Effector memory CD4-positive, alpha-beta T cell (primary cell): ENCODE data around the gene CETN2.

ENCODE experiments used
- DNase-seq, 3 donors: peaks; one replicate each; pipeline ENCODE4 v3.0.0-alpha.2; 2020
- H3K27ac ChIP-seq: 2 replicates; pipeline ENCODE4 v1.7.0; 2013; ENCODE audit warnings: mild to moderate bottlenecking, low read length, moderate library complexity; ENCODE audit not compliant: insufficient read depth, poor library complexity, severe bottlenecking
- H3K27me3 ChIP-seq: replicated peaks from 2 replicates; pipeline ENCODE4 v1.7.0; 2013; ENCODE audit warnings: mild to moderate bottlenecking, low read length; ENCODE audit not compliant: insufficient read depth, control insufficient read depth, poor library complexity, severe bottlenecking
- H3K36me3 ChIP-seq: 2 replicates; pipeline ENCODE4 v1.7.0; 2013; ENCODE audit warnings: mild to moderate bottlenecking, low read length, moderate library complexity; ENCODE audit not compliant: control insufficient read depth, insufficient read depth
- H3K4me1 ChIP-seq: 2 replicates; pipeline ENCODE4 v1.7.0; 2013; ENCODE audit warnings: low read length, mild to moderate bottlenecking; ENCODE audit not compliant: control insufficient read depth, insufficient read depth, poor library complexity, severe bottlenecking
- H3K4me3 ChIP-seq: 2 replicates; pipeline ENCODE4 v1.7.0; 2013; ENCODE audit warnings: low read length, low read depth, mild to moderate bottlenecking; ENCODE audit not compliant: insufficient read depth, poor library complexity, severe bottlenecking
- H3K9me3 ChIP-seq: 2 replicates; pipeline ENCODE4 v1.7.0; 2013; ENCODE audit warnings: mild to moderate bottlenecking, low read length, moderate library complexity; ENCODE audit not compliant: control insufficient read depth

The CETN2 gene

DNA sequence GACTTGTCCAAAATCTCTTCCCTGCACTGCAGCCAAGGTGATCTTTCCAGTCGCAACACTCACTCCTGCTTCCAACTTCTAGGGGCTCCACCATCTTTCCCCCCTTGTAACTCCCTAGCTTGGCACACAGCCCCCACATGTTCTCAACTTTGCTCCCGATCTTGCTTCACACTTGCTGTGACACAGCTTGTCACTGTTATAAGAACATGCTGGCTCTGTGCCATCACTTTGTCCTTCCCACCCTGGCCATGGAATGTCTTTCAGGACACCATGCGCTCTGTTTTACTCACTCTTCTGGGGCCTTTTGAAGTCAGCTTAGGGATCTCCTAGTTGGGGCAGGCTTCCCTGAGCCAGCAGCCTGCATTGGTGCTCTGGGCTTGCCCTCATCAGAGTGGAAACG lies 2.8 kb upstream of the CETN2 start:
- Histone ChIP-seq H3K36me3 (no peaks in the 10 kb centered on the region), H3K4me3 (no peak overlapping the region)

DNA sequence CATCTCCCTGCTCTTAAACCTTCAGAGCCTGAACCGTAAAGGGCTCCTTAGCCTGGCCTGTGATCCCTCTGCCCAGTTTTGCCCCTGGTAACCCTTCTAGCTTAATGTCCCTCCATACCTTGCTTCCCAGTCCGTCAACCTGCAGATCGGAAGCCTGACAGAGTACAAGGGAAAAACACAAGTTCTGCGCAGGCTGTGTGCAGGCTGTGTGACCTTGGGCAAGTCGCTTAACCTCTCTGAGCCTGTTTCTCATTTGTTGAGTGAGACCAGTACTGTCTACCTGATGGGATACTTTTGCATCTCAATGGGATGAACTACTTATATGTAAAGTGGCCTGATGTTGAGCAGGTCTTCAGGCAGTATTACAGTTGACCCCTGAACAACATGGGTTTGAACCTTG lies 2.0 kb upstream of the CETN2 start:
- Histone ChIP-seq H3K27me3 (no peaks in the 10 kb centered on the region), H3K27ac (no peak overlapping the region), H3K4me1 (peaks cover 4% of the 10 kb centered on the region), H3K9me3 (no peaks in the 10 kb centered on the region), H3K36me3 (no peaks in the 10 kb centered on the region), H3K4me3 (no peak overlapping the region)
- DNase-seq = no peak

More for the DNA sequence above, 2.8 kb upstream of the CETN2 start:
- DNase-seq = no peak
- H3K9me3 ChIP-seq = no peaks in the 10 kb centered on the region
- H3K4me1 ChIP-seq = peaks cover 4% of the 10 kb centered on the region
- no peak overlapping the region for H3K27ac ChIP-seq
- no peaks in the 10 kb centered on the region for H3K27me3 ChIP-seq

DNA sequence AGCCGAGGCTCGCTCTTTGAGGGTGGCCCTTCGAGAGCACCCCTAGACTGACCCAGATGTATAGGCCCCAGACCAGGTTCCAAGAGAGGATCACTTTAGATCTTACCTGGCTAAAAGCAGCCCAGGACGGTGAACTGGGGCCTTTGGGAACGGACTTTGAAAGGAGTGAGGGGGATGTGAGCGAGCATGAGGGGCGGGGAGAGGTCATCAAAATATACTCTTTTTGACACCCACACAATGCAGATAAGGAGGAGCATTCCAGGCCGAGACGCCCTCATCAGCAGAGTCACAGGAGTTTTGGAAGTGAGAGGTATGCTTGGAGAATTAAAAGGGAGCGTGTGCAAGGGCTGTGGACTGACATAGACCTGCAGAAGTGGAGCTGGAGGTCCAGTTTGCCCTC lies 834 bp upstream of the CETN2 start:
- Histone ChIP-seq H3K9me3 (no peaks in the 10 kb centered on the region), H3K27ac (peak overlapping the region; percentile 69), H3K4me3 (peak overlapping the region; percentile 58), H3K27me3 (no peaks in the 10 kb centered on the region), H3K4me1 (peaks cover 4% of the 10 kb centered on the region), H3K36me3 (no peaks in the 10 kb centered on the region)
- DNase-seq = no peak

DNA sequence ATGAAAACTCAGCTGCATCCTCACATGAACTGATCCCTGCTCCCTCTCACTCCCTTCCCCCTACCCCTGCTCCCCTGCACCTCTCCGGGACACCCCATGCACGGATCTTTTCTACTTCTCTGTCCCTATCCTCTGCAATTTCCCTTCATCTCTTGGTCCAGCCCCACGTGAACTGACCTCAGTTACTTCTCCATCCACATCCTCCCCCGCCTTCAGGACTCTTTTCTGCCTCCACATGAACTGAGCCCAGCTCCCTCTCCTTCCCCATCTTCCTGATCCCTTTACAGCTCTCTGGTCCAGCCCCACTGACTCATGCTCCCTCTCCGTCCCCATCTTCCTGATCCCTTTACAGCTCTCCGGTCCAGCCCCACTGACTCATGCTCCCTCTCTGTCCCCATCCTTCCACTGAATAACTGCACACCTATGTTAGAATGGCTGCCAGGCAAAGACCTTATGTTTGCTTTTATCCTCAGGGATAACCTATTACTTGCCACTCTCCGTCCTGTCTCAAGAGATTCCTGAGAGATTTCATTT lies 5.6 kb downstream of the CETN2 start:
- H3K27me3 ChIP-seq = no peaks in the 10 kb centered on the region
- no peak overlapping the region for H3K27ac ChIP-seq
- H3K9me3 ChIP-seq = no peaks in the 10 kb centered on the region
- H3K36me3 ChIP-seq = no peaks in the 10 kb centered on the region
- no peak for DNase-seq
- H3K4me1 ChIP-seq = no peaks in the 10 kb centered on the region
- no peak overlapping the region for H3K4me3 ChIP-seq

DNA sequence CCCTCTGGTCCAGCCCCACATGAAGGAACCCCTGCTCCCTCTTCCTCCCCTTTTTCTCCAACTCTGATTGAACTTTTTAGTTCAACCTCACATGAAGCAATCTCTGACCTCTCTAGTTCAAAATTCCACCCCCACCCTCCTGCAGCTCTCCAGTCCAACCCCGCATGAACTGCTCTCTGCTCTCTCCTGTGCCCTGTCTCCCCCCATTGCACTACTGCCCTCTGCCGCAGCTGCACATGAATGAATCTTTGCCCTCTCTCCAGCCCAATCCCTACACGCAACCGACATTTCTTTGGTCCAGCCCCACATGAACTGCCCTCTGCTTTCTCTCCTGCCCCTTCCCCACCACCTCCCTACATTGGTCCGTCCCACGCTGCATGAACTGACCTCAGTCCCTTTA lies 6.9 kb downstream of the CETN2 start:
- DNase-seq = no peak
- no peaks in the 10 kb centered on the region for H3K36me3 ChIP-seq
- H3K4me1 ChIP-seq = no peaks in the 10 kb centered on the region
- no peaks in the 10 kb centered on the region for H3K27me3 ChIP-seq
- H3K4me3 ChIP-seq = no peak overlapping the region
- no peaks in the 10 kb centered on the region for H3K9me3 ChIP-seq
- no peak overlapping the region for H3K27ac ChIP-seq

DNA sequence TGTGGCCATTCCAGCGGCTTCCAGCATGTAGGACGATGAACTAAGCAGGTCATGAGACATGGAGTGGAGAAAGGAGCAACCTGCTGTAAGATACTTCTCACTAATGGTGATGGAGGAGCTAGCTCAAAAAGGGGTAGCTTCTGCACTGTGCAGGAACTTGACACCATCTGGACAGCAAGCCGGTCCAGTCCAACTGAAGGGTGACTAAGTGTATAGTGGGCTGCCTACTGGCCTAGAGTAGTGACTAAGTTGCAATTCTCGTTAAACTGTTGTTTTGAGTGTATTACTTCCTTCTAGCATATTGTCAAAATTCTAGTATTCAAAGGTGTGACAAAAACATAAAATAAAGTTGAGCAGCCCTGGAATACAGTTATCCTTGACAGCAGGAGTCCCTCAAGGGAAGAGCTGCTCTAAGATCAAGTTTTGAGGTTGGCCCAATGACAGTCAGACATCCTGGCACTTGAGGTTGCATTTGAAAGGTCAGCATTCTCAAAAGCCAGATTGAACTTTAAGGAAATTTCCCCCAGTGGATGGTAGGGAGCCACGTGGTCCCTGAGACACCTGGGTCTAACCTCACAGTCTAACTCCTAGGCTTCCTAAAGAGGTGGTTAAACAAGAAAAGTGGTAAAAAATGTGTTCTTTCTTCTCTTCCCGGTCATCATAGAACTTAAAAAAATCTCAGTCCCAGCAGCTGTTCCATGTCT lies 8.0 kb downstream of the CETN2 start:
- no peak for DNase-seq
- Histone ChIP-seq H3K36me3 (no peaks in the 10 kb centered on the region), H3K4me3 (no peak overlapping the region), H3K27ac (no peak overlapping the region), H3K9me3 (no peaks in the 10 kb centered on the region), H3K27me3 (no peaks in the 10 kb centered on the region), H3K4me1 (no peaks in the 10 kb centered on the region)

DNA sequence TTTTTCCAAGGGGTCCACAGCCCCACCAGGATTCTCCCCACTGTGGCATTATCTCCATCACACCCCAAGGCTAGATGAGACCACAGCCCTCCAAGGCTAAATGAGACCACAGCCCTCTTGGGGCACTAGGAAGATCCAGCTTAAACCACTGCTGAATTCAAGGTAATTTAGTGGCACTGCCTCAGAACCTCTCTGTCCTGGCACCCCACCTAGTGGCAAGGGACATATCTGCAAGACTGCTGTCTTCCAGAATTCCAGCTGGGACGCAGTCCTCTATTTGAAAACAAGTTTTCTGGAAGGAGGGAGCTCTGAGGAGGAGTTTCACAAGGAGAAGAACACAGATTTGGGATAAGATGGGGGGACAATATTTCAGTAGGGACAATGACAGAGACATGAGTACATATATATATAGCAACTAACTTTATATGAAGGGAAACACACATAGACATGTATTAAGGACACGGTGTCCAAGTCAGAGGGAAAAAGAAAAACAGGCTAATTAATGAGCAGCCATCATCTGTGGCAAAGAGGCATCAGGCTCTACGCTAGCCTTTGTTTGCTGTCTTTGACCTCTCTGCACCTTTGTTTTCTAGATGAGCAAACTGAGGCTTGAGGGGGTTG lies 9.3 kb downstream of the CETN2 start:
- H3K27me3 ChIP-seq = no peaks in the 10 kb centered on the region
- no peaks in the 10 kb centered on the region for H3K4me1 ChIP-seq
- H3K4me3 ChIP-seq = no peak overlapping the region
- DNase-seq = no peak
- no peaks in the 10 kb centered on the region for H3K9me3 ChIP-seq
- no peaks in the 10 kb centered on the region for H3K36me3 ChIP-seq
- H3K27ac ChIP-seq = no peak overlapping the region

DNA sequence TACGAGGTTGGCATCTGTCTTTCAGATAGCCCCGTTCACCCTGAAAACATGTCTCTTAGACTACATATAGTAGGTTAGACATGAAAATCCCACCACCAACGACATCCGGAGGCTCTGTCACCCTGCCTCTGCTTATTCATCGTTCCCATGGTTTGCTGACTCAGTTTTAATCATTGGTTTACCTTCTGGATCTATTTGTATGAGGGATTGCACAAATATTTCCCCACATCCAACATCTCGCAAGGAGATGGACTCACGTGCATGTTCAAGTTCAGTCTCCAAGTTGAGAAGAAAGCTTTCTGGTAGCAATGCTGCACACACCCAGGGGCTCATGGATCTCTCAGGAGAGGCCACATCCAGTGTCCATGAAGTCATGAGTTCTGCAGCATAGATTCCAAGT lies 10.8 kb downstream of the CETN2 start:
- H3K27ac ChIP-seq = no peak overlapping the region
- H3K4me3 ChIP-seq = no peak overlapping the region
- no peak for DNase-seq
- no peaks in the 10 kb centered on the region for H3K27me3 ChIP-seq
- no peaks in the 10 kb centered on the region for H3K9me3 ChIP-seq
- H3K36me3 ChIP-seq = no peaks in the 10 kb centered on the region
- H3K4me1 ChIP-seq = no peaks in the 10 kb centered on the region

DNA sequence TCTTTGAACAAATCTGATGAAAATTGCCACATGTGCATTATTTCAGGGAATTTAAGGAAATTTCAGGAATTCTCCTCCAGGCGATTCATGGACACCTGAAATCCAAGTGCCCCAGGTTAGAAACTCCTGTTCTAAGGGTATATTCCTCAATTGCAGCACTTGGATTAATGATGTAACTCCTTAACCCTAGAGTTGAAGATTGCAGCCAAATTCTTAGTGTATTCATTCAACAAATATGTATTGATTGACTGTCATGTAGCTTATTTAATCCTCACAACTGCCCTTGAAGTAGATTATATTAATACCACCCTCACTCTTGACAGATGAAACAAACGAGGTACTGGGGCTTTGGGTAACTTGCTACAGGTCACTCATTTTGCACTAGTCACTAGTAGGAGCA lies 11.3 kb downstream of the CETN2 start:
- no peak for DNase-seq
- Histone ChIP-seq H3K36me3 (no peaks in the 10 kb centered on the region), H3K4me1 (no peaks in the 10 kb centered on the region), H3K4me3 (no peak overlapping the region), H3K27ac (no peak overlapping the region), H3K9me3 (no peaks in the 10 kb centered on the region), H3K27me3 (no peaks in the 10 kb centered on the region)

DNA sequence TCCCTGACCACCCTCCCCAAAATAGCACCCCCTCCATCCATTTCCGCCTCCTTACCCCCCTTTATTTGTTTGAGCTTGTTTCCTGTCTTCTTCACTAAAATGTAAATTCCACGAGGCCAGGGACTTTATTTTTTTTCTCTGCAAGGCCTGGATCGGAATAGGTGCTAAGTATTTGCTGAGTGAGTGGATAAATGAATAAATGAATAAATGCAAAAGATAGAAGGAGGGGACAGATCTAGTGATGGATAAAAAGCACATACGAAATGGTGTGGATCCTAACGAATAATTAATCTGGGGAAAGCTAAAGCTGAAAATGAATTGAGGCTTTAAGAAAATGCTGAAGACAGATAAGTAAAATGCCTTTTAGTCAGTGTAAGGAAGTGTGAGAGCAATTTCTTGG lies 12.2 kb downstream of the CETN2 start:
- H3K27ac ChIP-seq = no peak overlapping the region
- no peaks in the 10 kb centered on the region for H3K9me3 ChIP-seq
- no peak overlapping the region for H3K4me3 ChIP-seq
- no peak for DNase-seq
- no peaks in the 10 kb centered on the region for H3K4me1 ChIP-seq
- no peaks in the 10 kb centered on the region for H3K36me3 ChIP-seq
- no peaks in the 10 kb centered on the region for H3K27me3 ChIP-seq
